ENCODE results near the gene CEP83.

CEP83 gene

GRCh38 chr12:94266796-94267536 lies 192.7 kb downstream of the CEP83 start:
- DNase-seq, result peak; percentile 68 to 85

- peak; percentile 65 to 71 for DNase-seq
These were observed 193.5 kb downstream of the CEP83 start for GRCh38 chr12:94265966-94266745.

GRCh38 chr12:94265539-94265938 lies 194.1 kb downstream of the CEP83 start:
- DNase-seq, result no peak

- DNase-seq, result no peak
These were observed 194.8 kb downstream of the CEP83 start for GRCh38 chr12:94264736-94265485.

GRCh38 chr12:94263905-94264561 lies 195.6 kb downstream of the CEP83 start:
- DNase-seq, result peak; percentile 54 to 67

GRCh38 chr12:94263011-94263811 lies 196.5 kb downstream of the CEP83 start:
- DNase-seq, result peak; percentile 76 to 84

- peak; percentile 89 to 93 for DNase-seq
These were observed 197.2 kb downstream of the CEP83 start for GRCh38 chr12:94262228-94263010.

GRCh38 chr12:94261786-94262185 lies 197.9 kb downstream of the CEP83 start:
- no peak for DNase-seq

- no peak for DNase-seq
These were observed 198.5 kb downstream of the CEP83 start for GRCh38 chr12:94261119-94261518.

GRCh38 chr12:94260717-94261116 lies 198.9 kb downstream of the CEP83 start:
- no peak for DNase-seq

GRCh38 chr12:94260017-94260416 lies 199.7 kb downstream of the CEP83 start:
- DNase-seq, result no peak

- DNase-seq, result no peak
These were observed 201.1 kb downstream of the CEP83 start for GRCh38 chr12:94258593-94258992.

Measured in inflammatory macrophage (primary cell).